K562 (cell line): ENCODE data around the gene CLPSL2. TPM values are rescaled to one million over a fixed set of nuclear protein-coding genes. Genes with fewer than 3 reads are reported as not detected.
A peak's percentile ranks its signal among the peaks of the same experiment; 100 is the strongest.

Experiments
- ATAC-seq: fragments of 200-7000 bp; cut with Tn5 transposase; 3 replicates; pipeline ENCODE4 v1.9.1; 2020; ENCODE audit warnings: moderate library complexity
- Bru-seq: library from RNA; stranded (reverse); fragments of 400-500 nt; gene quantifications from one replicate; lab custom pipeline; 2021; lab: Mats Ljungman, UMichigan
- BruChase-seq, 2 experiments: library from RNA; stranded (reverse); fragments of 400-500 nt; gene quantifications; one replicate each; lab custom pipeline; 2021; lab: Mats Ljungman, UMichigan
- BruUV-seq: library from RNA; stranded (reverse); fragments of 400-500 nt; replicated peaks from 2 replicates; lab custom pipeline; 2021; lab: Mats Ljungman, UMichigan
- CTCF ChIA-PET: fragments of 300-600 bp; formaldehyde crosslinking; extraction: SDS; loops from one replicate; lab custom pipeline; 2021; ENCODE audit warnings: low intra/inter-chr PET ratio; lab: Yijun Ruan, JAX
- POLR2A ChIA-PET: fragments of 300-600, 350-650 bp; sonication (Branson Sonifier 250); formaldehyde crosslinking; extraction: SDS; loops from one replicate; lab custom pipeline; 2021; ENCODE audit warnings: antibody characterized with exemption, inconsistent platforms; lab: Yijun Ruan, JAX
- DNase-seq, 4 experiments: peaks; one replicate each; pipeline versions ENCODE4 v3.0.0 to v3.0.0-alpha.2; 2011 to 2018; ENCODE audit warnings: low spot score in 3 of 4, mixed read lengths in 3 of 4; ENCODE audit errors: extremely low read depth in 1 of 4
- FAIRE-seq: peaks from 2 replicates; lab custom pipeline; 2011; peaks lifted over from hg19 to GRCh38; lab: Jason Lieb, UNC
- H2AFZ ChIP-seq: 2 replicates; pipeline ENCODE4 v1.6.0; 2011; ENCODE audit warnings: low read depth, low read length, control low read depth, inconsistent platforms
- H3K27ac ChIP-seq: fragments of 200-600 bp; 3 replicates; pipeline ENCODE4 v1.8.0; 2011; ENCODE audit warnings: low read depth, mild to moderate bottlenecking, control low read depth, inconsistent platforms, low read length, moderate library complexity, mixed read lengths; ENCODE audit errors: extremely low read depth
- H3K27me3 ChIP-seq, 2 experiments: fragments of 300-600 bp in 1 of 2; 2 replicates in 1 of 2; 3 replicates in 1 of 2; pipeline versions ENCODE4 v1.6.0 to v1.8.0; 2011; ENCODE audit warnings: inconsistent platforms in 2 of 2, low read length in 2 of 2, mild to moderate bottlenecking in 1 of 2, mixed read lengths in 1 of 2, moderate library complexity in 1 of 2; ENCODE audit not compliant: control insufficient read depth in 2 of 2, insufficient read depth in 2 of 2
- H3K36me3 ChIP-seq: fragments of 300-600 bp; 3 replicates; pipeline ENCODE4 v1.8.0; 2011; ENCODE audit warnings: mild to moderate bottlenecking, low read length, inconsistent platforms; ENCODE audit not compliant: control insufficient read depth, insufficient read depth
- H3K4me1 ChIP-seq, 2 experiments: fragments of 200-600 bp in 1 of 2; replicated peaks in 1 of 2; 2 replicates in 1 of 2; 3 replicates in 1 of 2; pipeline versions ENCODE4 v1.5.1 to v1.8.0; 2011; ENCODE audit warnings: inconsistent platforms in 2 of 2, low read length in 2 of 2, mild to moderate bottlenecking in 1 of 2, mixed read lengths in 1 of 2, moderate library complexity in 1 of 2; ENCODE audit not compliant: control insufficient read depth in 2 of 2, insufficient read depth in 2 of 2
- H3K4me2 ChIP-seq: 2 replicates; pipeline ENCODE4 v1.6.1; 2011; ENCODE audit warnings: low read length, control low read depth, inconsistent platforms, mixed read lengths; ENCODE audit not compliant: insufficient read depth
- H3K4me3 ChIP-seq: fragments of 200-600 bp; sonication (generic), shearing (Covaris generic); 2 replicates; pipeline ENCODE4 v1.5.1; 2016; ENCODE audit warnings: control low read depth, inconsistent platforms
- H3K79me2 ChIP-seq: fragments of 200-600 bp; 3 replicates; pipeline ENCODE4 v1.8.0; 2011; ENCODE audit warnings: low read length, inconsistent platforms; ENCODE audit not compliant: control insufficient read depth, insufficient read depth
- H3K9ac ChIP-seq, 2 experiments: 2 replicates each; pipeline versions ENCODE4 v1.6.0 to v1.6.1; 2011; ENCODE audit warnings: low read depth in 2 of 2, low read length in 2 of 2, control low read depth in 1 of 2, inconsistent platforms in 1 of 2, mild to moderate bottlenecking in 1 of 2, mixed read lengths in 1 of 2; ENCODE audit not compliant: insufficient read depth in 1 of 2
- H3K9me1 ChIP-seq: one replicate; pipeline ENCODE4 v1.6.0; 2011; ENCODE audit warnings: inconsistent platforms, mild to moderate bottlenecking, low read length, moderate library complexity; ENCODE audit not compliant: control insufficient read depth, insufficient read depth
- H3K9me3 ChIP-seq: replicated peaks from 2 replicates; pipeline ENCODE4 v1.5.1; 2011; ENCODE audit warnings: low read depth, low read length, inconsistent platforms; ENCODE audit not compliant: control insufficient read depth, insufficient read depth
- H4K20me1 ChIP-seq: replicated peaks from 2 replicates; pipeline ENCODE4 v1.6.1; 2011; ENCODE audit warnings: low read length, inconsistent platforms, mixed read lengths; ENCODE audit not compliant: control insufficient read depth, insufficient read depth
- EGR1 ChIP-seq: fragments of 450-650 bp; conservative IDR thresholded peaks from 2 replicates; pipeline ENCODE4 v1.6.1; 2017; ENCODE audit warnings: mild to moderate bottlenecking
- HMG20B ChIP-seq: fragments of 250-450 bp; sonication (Bioruptor Pico); IDR thresholded peaks from 2 replicates; pipeline ENCODE4 v1.5.0; 2021; ENCODE audit warnings: mild to moderate bottlenecking
- ID3 ChIP-seq, 2 experiments: fragments of 250-450 bp in 1 of 2; fragments of 450-650 bp in 1 of 2; sonication (Bioruptor Pico) in 1 of 2; IDR thresholded peaks; 2 replicates each; pipeline versions ENCODE4 v1.6.1 to v1.8.0; 2016 to 2021; ENCODE audit warnings: mild to moderate bottlenecking in 2 of 2, moderate library complexity in 2 of 2, missing compliant biosample characterization in 1 of 2, missing genetic modification characterization in 1 of 2
- MAZ ChIP-seq, 2 experiments: fragments of 450-650 bp in 1 of 2; sonication (generic) in 1 of 2; formaldehyde crosslinking; IDR thresholded peaks in 1 of 2; conservative IDR thresholded peaks in 1 of 2; 2 replicates each; pipeline versions ENCODE4 v1.4.0 to v1.5.0; 2020; ENCODE audit warnings: mild to moderate bottlenecking in 1 of 2, missing genetic modification reagents in 1 of 2
- PHF20 ChIP-seq: fragments of 450-650 bp; IDR thresholded peaks from 2 replicates; pipeline ENCODE4 v1.6.1; 2018; ENCODE audit not compliant: partially characterized antibody
- PRDM10 ChIP-seq: fragments of 450-650 bp; IDR thresholded peaks from 2 replicates; pipeline ENCODE4 v1.6.1; 2018; ENCODE audit not compliant: partially characterized antibody
- RAD51 ChIP-seq: fragments of 450-650 bp; IDR thresholded peaks from 2 replicates; pipeline ENCODE4 v1.7.1; 2016; ENCODE audit warnings: low read depth, mild to moderate bottlenecking, borderline replicate concordance
- USF1 ChIP-seq: sonication (generic); formaldehyde crosslinking; IDR thresholded peaks from 2 replicates; pipeline ENCODE4 v1.9.0; 2022; ENCODE audit warnings: mild to moderate bottlenecking, missing genetic modification reagents
- ZBTB7A ChIP-seq: IDR thresholded peaks from 2 replicates; pipeline ENCODE4 v1.6.1; 2011; ENCODE audit warnings: low read depth, mild to moderate bottlenecking, low read length, moderate library complexity, borderline replicate concordance; ENCODE audit not compliant: control insufficient read depth
- WGBS: fragments of 100-300 bp; shearing (Covaris generic); methylation state at CpG from one replicate; pipeline ENCODE4 v1.1.6; 2016; ENCODE audit warnings: low coverage, mixed read lengths; ENCODE audit not compliant: insufficient coverage; ENCODE audit errors: missing lambda C conversion rate; 5-methylcytosine and 5-hydroxymethylcytosine counted together
- in situ Hi-C: fragments of 300-500 bp; cut with MboI; formaldehyde crosslinking; loops from 4 replicates; pipeline ENCODE4 v1.15.0; 2018; ENCODE audit warnings: inconsistent platforms, mixed read lengths
- intact Hi-C: fragments of 100-400 bp; cut with micrococcal nuclease; formaldehyde crosslinking; loops from 2 replicates; pipeline ENCODE4 v1.14.2; 2022
- long read RNA-seq, 3 experiments: library from polyadenylated mRNA in 2 of 3; library from RNA in 1 of 3; unstranded in 2 of 3; stranded (forward) in 1 of 3; transcript quantifications; one replicate each; pipeline ENCODE4 v2.0.0, GENCODE V29; 2019 to 2022
- polyA minus RNA-seq, 3 experiments: library from RNA; depleted of rRNA, polyadenylated mRNA; stranded (reverse); fragments of >200 nt; gene quantifications; 2 replicates each; pipeline ENCODE4 v1.2.3, GENCODE V29; 2011
- polyA plus RNA-seq, 8 experiments: library from polyadenylated mRNA; depleted of rRNA in 4 of 8; stranded (reverse) in 5 of 8; unstranded in 3 of 8; fragments of >200 nt; fragmentation: Nextera tagmentation in 2 of 8; fragmentation: Illumina TruSeq in 1 of 8; extraction: Ambion mirVana in 2 of 8; extraction: Trizol in 1 of 8; gene quantifications; 2 replicates each; pipeline versions ENCODE4 v1.2.1 to v1.2.3, GENCODE V29; 2011 to 2014; ENCODE audit warnings: inconsistent platforms in 1 of 8, missing spikeins in 1 of 8
- total RNA-seq, 7 experiments: library from RNA; depleted of rRNA in 6 of 7; stranded (reverse); fragments of >200 nt in 6 of 7; fragmentation: Illumina TruSeq in 2 of 7; extraction: Trizol in 2 of 7; gene quantifications; 2 replicates each; pipeline versions ENCODE4 v1.2.1 to v1.2.3, GENCODE V29; 2011 to 2021; ENCODE audit warnings: low replicate concordance in 1 of 7

The CLPSL2 gene
- not detected in 2 replicates for total RNA-seq (2011; cell fraction: chromatin; rRNA removed; ENCODE audit: low replicate concordance)
- total RNA-seq (2011; cell fraction: nucleolus; rRNA removed) = not detected in 2 replicates
- not detected in 2 replicates for total RNA-seq (2011; cell fraction: nucleoplasm; rRNA removed)
- total RNA-seq (2014; rRNA removed) (not detected in 2 replicates), total RNA-seq (2014; rRNA removed; fragmentation: Illumina TruSeq; extraction: Trizol) (not detected in 2 replicates), total RNA-seq (2015; rRNA removed; fragmentation: Illumina TruSeq; extraction: Trizol) (not detected in 2 replicates), total RNA-seq (2021) (not detected in 2 replicates), polyA plus RNA-seq (2011; rRNA removed) (not detected in 2 replicates), polyA plus RNA-seq (2014; fragmentation: Illumina TruSeq; extraction: Trizol) (not detected in 2 replicates), polyA plus RNA-seq (2014; fragmentation: Nextera tagmentation; extraction: Ambion mirVana) (not detected), polyA plus RNA-seq (2014; rRNA removed) (not detected in 2 replicates), polyA minus RNA-seq (2011; rRNA and poly(A)+ RNA removed) (not detected in 2 replicates), Bru-seq, nascent RNA (percentile 26 among the genes with signal in this experiment), BruChase-seq, experiment 1, labeled RNA remaining after a 2-hour chase (not detected), BruChase-seq, experiment 2, labeled RNA remaining after a 6-hour chase (not detected)
- polyA plus RNA-seq (2011; cell fraction: cytosol; rRNA removed) = not detected in 2 replicates
- not detected in 2 replicates for polyA plus RNA-seq (2011; cell fraction: nucleus; rRNA removed)
- polyA plus RNA-seq (2012) = not detected in 2 replicates
- polyA minus RNA-seq (2011; cell fraction: cytosol; rRNA and poly(A)+ RNA removed) = not detected in 2 replicates
- polyA minus RNA-seq (2011; cell fraction: nucleus; rRNA and poly(A)+ RNA removed) = not detected in 2 replicates
- long read RNA-seq, experiment 1 = 0 reads
- long read RNA-seq, experiment 2 = 0 reads
- long read RNA-seq, experiment 3 = 0 reads

DNA sequence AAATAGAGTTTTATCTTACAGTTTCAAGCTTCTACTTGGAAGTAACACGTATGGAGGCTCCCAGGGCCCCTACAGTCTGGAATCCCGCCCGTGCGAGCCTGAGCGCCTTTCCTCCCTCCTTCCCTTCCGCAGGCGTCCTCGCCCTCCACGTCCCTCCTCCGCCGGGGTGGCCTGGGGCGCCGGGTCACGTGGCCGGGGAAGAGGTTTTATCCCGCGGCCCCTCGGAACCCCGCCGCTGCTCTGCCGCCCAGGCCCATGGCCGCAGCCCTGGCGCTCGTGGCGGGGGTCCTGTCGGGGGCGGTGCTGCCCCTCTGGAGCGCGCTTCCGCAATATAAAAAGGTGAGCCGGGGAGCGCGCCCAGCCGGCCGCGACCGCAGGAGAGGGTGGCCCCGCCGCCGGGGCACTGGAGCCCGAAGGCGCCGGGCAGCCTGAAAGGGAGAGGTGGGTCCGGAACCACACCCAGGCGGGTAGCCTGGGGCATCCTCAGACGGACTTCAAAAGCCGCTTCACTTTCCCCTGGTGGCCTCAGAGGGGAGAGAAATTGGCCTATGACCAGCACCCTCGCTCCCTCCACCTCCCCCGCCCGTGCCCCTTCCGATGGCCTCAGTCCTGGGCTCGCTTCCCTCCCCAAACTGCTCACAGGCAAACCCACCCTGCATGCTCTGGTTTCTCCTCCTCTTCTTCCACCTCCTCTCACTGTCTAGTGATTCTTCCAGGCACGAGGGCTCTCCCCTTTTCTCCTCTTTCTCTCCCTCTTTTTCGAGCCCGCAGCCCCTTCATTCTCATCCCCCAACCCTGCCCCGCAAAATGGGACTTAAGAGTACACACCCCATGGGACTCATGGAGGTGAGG is at the start of gene CLPSL2:
Gene CLPSL2 (plus strand): TSS at position 235 of the 852 bp plus-strand sequence. CDS start 21 bp downstream, at position 256.
- no peak within 1 kb of the TSS for H3K27ac ChIP-seq
- H3K79me2 ChIP-seq = no peaks in the 10 kb centered on the region
- H3K9me1 ChIP-seq = no peaks in the 10 kb centered on the region
- POLR2A ChIA-PET = interaction anchor here (0.6 to 0.9 kb wide), 2 partner anchors 11 to 13 kb away, joined by 3 read pairs; no protein-coding TSS in a partner anchor
- in situ Hi-C loops = no loop called here
- H2AFZ ChIP-seq = peak within 1 kb of the TSS; percentile 44; the same call in 1 of the 2 replicates
- H3K9ac ChIP-seq = peak within 1 kb of the TSS in 1 of 2 experiments; percentile 73; a peak in 1 of 4 replicates
- no TSS peak for BruUV-seq
- DNase-seq (peak in 3 of 4 experiments; percentile 28 to 58 (median 56)), ATAC-seq (peak; percentile 70), FAIRE-seq (no peak)
- peaks cover 0 to 7% of the 10 kb centered on the region in 2 experiments; a peak in 2 of 5 replicates for H3K4me1 ChIP-seq
- 7% methylated on average over 32 of the region's 56 CpGs for WGBS
- H3K4me2 ChIP-seq = peak within 1 kb of the TSS; percentile 33; the same call in 1 of the 2 replicates
- peak within 1 kb of the TSS; percentile 35 for H3K4me3 ChIP-seq
- CTCF ChIA-PET = no interaction called here
- H4K20me1 ChIP-seq = 0 out of 2 replicates have a peak, but pooled peaks cover 4% of the 10 kb centered on the region
- no peaks in the 10 kb centered on the region for H3K36me3 ChIP-seq
- peaks cover 40 to 79% of the 10 kb centered on the region in 2 experiments for H3K27me3 ChIP-seq
- no peaks in the 10 kb centered on the region for H3K9me3 ChIP-seq
- intact Hi-C loops = no loop called here
- no peak for TF ChIP-seq HMG20B (CRISPR knock-in tag)
- TF ChIP-seq ZBTB7A = peak; percentile 49; the same call in 1 of the 2 replicates
- 0 out of 4 replicates have a peak, but pooled peaks of 1 of the 2 experiments have one; percentile 21 for TF ChIP-seq MAZ (CRISPR knock-in tag; conservative IDR thresholded peaks at IDR 0.05 in 1 of 2, IDR thresholded peaks at IDR 0.05 in 1 of 2)
- TF ChIP-seq EGR1 = peak; percentile 65
- TF ChIP-seq RAD51 = peak; percentile 58; the same call in 1 of the 2 replicates
- no peak for TF ChIP-seq PHF20
- no peak for TF ChIP-seq PRDM10
- peak; percentile 63 for TF ChIP-seq USF1
- TF ChIP-seq ID3 (CRISPR knock-in tag; IDR thresholded peaks at IDR 0.05) = no peak
- TF ChIP-seq ID3 (tag; IDR thresholded peaks at IDR 0.05) = no peak
